HepG2 (cell line): ENCODE data around the gene LITAFD. TPM values are rescaled to one million over a fixed set of nuclear protein-coding genes. Genes with fewer than 3 reads are reported as not detected.
A peak's percentile ranks its signal among the peaks of the same experiment; 100 is the strongest.

ENCODE experiments used
- ATAC-seq: fragments of 200-7000 bp; cut with Tn5 transposase; 3 replicates; pipeline ENCODE4 v1.9.1; 2020; ENCODE audit warnings: mild to moderate bottlenecking, moderate library complexity
- BruUV-seq: library from RNA; stranded (reverse); fragments of 400-500 nt; replicated peaks from 2 replicates; lab custom pipeline; 2021; lab: Mats Ljungman, UMichigan
- CTCF ChIA-PET: fragments of 300-600 bp; formaldehyde crosslinking; extraction: SDS; loops from one replicate; lab custom pipeline; 2021; ENCODE audit warnings: low total read pairs, inconsistent platforms, low intra/inter-chr PET ratio; lab: Yijun Ruan, JAX
- POLR2A ChIA-PET: fragments of 350-600 bp; sonication (Branson Sonifier 250); formaldehyde crosslinking; loops from one replicate; lab custom pipeline; 2020; ENCODE audit warnings: antibody characterized with exemption, inconsistent platforms; lab: Yijun Ruan, JAX
- DNase-seq: peaks from one replicate; pipeline ENCODE4 v3.0.0-alpha.2; 2015; ENCODE audit warnings: low spot score
- FAIRE-seq: peaks from 3 replicates; lab custom pipeline; 2011; peaks lifted over from hg19 to GRCh38; lab: Jason Lieb, UNC
- H2AFZ ChIP-seq: one replicate; pipeline ENCODE4 v1.6.1; 2011; ENCODE audit warnings: low read length, inconsistent platforms
- H3K27ac ChIP-seq: fragments of 300-600 bp; 3 replicates; pipeline ENCODE4 v1.8.0; 2011; ENCODE audit warnings: mixed run types, mild to moderate bottlenecking, mixed read lengths, low read length, inconsistent platforms; ENCODE audit not compliant: insufficient read depth; ENCODE audit errors: extremely low read length
- H3K27me3 ChIP-seq, 2 experiments: fragments of 200-600 bp in 1 of 2; 2 replicates in 1 of 2; 3 replicates in 1 of 2; pipeline versions ENCODE4 v1.6.0 to v1.8.0; 2011; ENCODE audit warnings: low read length in 2 of 2, mild to moderate bottlenecking in 2 of 2, moderate library complexity in 2 of 2, inconsistent platforms in 1 of 2; ENCODE audit not compliant: insufficient read depth in 2 of 2, control insufficient read depth in 1 of 2
- H3K36me3 ChIP-seq, 2 experiments: fragments of 200-600 bp in 1 of 2; replicated peaks in 1 of 2; 2 replicates in 1 of 2; 3 replicates in 1 of 2; pipeline versions ENCODE4 v1.5.1 to v1.8.0; 2011; ENCODE audit warnings: low read length in 2 of 2, inconsistent platforms in 1 of 2; ENCODE audit not compliant: insufficient read depth in 2 of 2, control insufficient read depth in 1 of 2
- H3K4me1 ChIP-seq: 2 replicates; pipeline ENCODE4 v1.5.1; 2012; ENCODE audit warnings: low read length, inconsistent platforms; ENCODE audit not compliant: insufficient read depth
- H3K4me2 ChIP-seq: 2 replicates; pipeline ENCODE4 v1.6.0; 2011; ENCODE audit warnings: low read depth, low read length, inconsistent platforms
- H3K4me3 ChIP-seq, 3 experiments: fragments of 200-600 bp in 1 of 3; sonication (generic), shearing (Covaris generic) in 1 of 3; replicated peaks in 1 of 3; 2 replicates each; pipeline ENCODE4 v1.5.1; 2011 to 2016; ENCODE audit warnings: low read length in 3 of 3, inconsistent platforms in 2 of 3, low read depth in 2 of 3, mild to moderate bottlenecking in 2 of 3, control low read depth in 1 of 3, mixed read lengths in 1 of 3; ENCODE audit not compliant: insufficient read depth in 1 of 3
- H3K79me2 ChIP-seq: one replicate; pipeline ENCODE4 v1.6.1; 2011; ENCODE audit warnings: low read length, inconsistent platforms; ENCODE audit not compliant: insufficient read depth
- H3K9ac ChIP-seq: 2 replicates; pipeline ENCODE4 v1.6.0; 2011; ENCODE audit warnings: mild to moderate bottlenecking, low read depth, low read length, inconsistent platforms; ENCODE audit not compliant: insufficient read depth
- H3K9me3 ChIP-seq: 2 replicates; pipeline ENCODE4 v1.5.1; 2012; ENCODE audit warnings: mild to moderate bottlenecking, low read length
- H4K20me1 ChIP-seq: 2 replicates; pipeline ENCODE4 v1.6.0; 2011; ENCODE audit warnings: inconsistent platforms, mild to moderate bottlenecking, low read length, moderate library complexity; ENCODE audit not compliant: insufficient read depth
- KIAA2018 ChIP-seq: sonication (generic); formaldehyde crosslinking; IDR thresholded peaks from 2 replicates; pipeline ENCODE4 v1.5.0; 2020; ENCODE audit warnings: mild to moderate bottlenecking, missing genetic modification reagents, borderline replicate concordance
- LCORL ChIP-seq, 2 experiments: fragments of 450-650 bp in 1 of 2; sonication (generic) in 1 of 2; formaldehyde crosslinking in 1 of 2; IDR thresholded peaks; 2 replicates each; pipeline versions ENCODE4 v1.5.0 to v1.6.1; 2017 to 2020; ENCODE audit warnings: antibody characterized with exemption in 1 of 2, missing genetic modification reagents in 1 of 2
- RBM22 ChIP-seq: fragments of 200-400 bp; formaldehyde crosslinking; optimal IDR thresholded peaks from 2 replicates; pipeline ENCODE3; 2017; ENCODE audit warnings: mild to moderate bottlenecking, low read length, moderate library complexity
- ZNF749 ChIP-seq: sonication (generic); formaldehyde crosslinking; IDR thresholded peaks from 2 replicates; pipeline ENCODE4 v1.8.0; 2022; ENCODE audit warnings: mild to moderate bottlenecking, missing genetic modification reagents, moderate library complexity, borderline replicate concordance
- WGBS: methylation state at CpG from one replicate; pipeline ENCODE4 v1.1.6; 2017; ENCODE audit warnings: low lambda C conversion rate; 5-methylcytosine and 5-hydroxymethylcytosine counted together
- in situ Hi-C: cut with HindIII; loops from 2 replicates; pipeline ENCODE4 v1.10.0; 2017; ENCODE audit warnings: low pct_unique_long_range_greater_than_20kb; ENCODE audit not compliant: extremely low pct_ligation_motif_present
- intact Hi-C: fragments of 100-400 bp; cut with micrococcal nuclease; formaldehyde crosslinking; loops from one replicate; pipeline ENCODE4 v1.10.0; 2022; ENCODE audit not compliant: unreplicated experiment
- polyA plus RNA-seq, 8 experiments: library from polyadenylated mRNA; depleted of rRNA in 3 of 8; stranded (reverse) in 7 of 8; unstranded in 1 of 8; fragments of >200 nt; fragmentation: Illumina TruSeq in 4 of 8; extraction: Trizol in 4 of 8; gene quantifications; 2 replicates each; pipeline versions ENCODE4 v1.2.1 to v1.2.3, GENCODE V29; 2011 to 2016; ENCODE audit warnings: low read depth in 4 of 8, missing spikeins in 1 of 8, mixed read lengths in 1 of 8; ENCODE audit not compliant: insufficient read depth in 1 of 8
- total RNA-seq, 5 experiments: library from RNA; depleted of rRNA; stranded (reverse); fragments of >200 nt; fragmentation: Illumina TruSeq; extraction: Trizol; gene quantifications; 2 replicates each; pipeline ENCODE4 v1.2.3, GENCODE V29; 2016; ENCODE audit warnings: low read depth in 1 of 5
- TF ChIP-seq, protein P1 (sequence below): sonication (generic); formaldehyde crosslinking; IDR thresholded peaks from 2 replicates; pipeline ENCODE4 v1.4.0; 2020; ENCODE audit warnings: missing genetic modification reagents, mild to moderate bottlenecking, borderline replicate concordance

Gene LITAFD
- total and polyA plus RNA-seq, 2 of the 13 experiments (the other 11 are each of a cell fraction or from before 2014, with no cell fraction given): not detected

GRCh38 chr16:8893426-8893825, 11.3 kb downstream of the LITAFD start:
- H3K36me3 ChIP-seq: peaks cover 66 to 77% of the 10 kb centered on the region in 2 experiments
- no peaks in the 10 kb centered on the region for H3K79me2 ChIP-seq
- no peaks in the 10 kb centered on the region for H3K27me3 ChIP-seq
- no peak overlapping the region for H3K27ac ChIP-seq
- no peaks in the 10 kb centered on the region for H4K20me1 ChIP-seq
- in situ Hi-C loops (loop anchor here (25.0 kb wide), 1 partner anchor 231 kb away; the partner anchor contains the start of gene ABAT), intact Hi-C loops (no loop called here)
- no peak overlapping the region for H2AFZ ChIP-seq
- no peak overlapping the region for H3K4me3 ChIP-seq
- FAIRE-seq: no peak
- POLR2A ChIA-PET: interaction anchor here (1.1 kb wide), 1 partner anchor 45 kb away, joined by 3 read pairs; no protein-coding TSS in a partner anchor
- no peak overlapping the region for H3K4me2 ChIP-seq
- CTCF ChIA-PET: no interaction called here
- DNase-seq: no peak
- no peak overlapping the region for H3K9ac ChIP-seq
- no peaks in the 10 kb centered on the region for H3K4me1 ChIP-seq
- no peak for ATAC-seq
- H3K9me3 ChIP-seq: no peaks in the 10 kb centered on the region
- no peak for TF ChIP-seq LCORL (IDR thresholded peaks at IDR 0.05)
- TF ChIP-seq LCORL (CRISPR knock-in tag; IDR thresholded peaks at IDR 0.05): no peak
- TF ChIP-seq RBM22: peak; percentile 6
- TF ChIP-seq KIAA2018 (CRISPR knock-in tag): no peak
- TF ChIP-seq, protein P1, sequence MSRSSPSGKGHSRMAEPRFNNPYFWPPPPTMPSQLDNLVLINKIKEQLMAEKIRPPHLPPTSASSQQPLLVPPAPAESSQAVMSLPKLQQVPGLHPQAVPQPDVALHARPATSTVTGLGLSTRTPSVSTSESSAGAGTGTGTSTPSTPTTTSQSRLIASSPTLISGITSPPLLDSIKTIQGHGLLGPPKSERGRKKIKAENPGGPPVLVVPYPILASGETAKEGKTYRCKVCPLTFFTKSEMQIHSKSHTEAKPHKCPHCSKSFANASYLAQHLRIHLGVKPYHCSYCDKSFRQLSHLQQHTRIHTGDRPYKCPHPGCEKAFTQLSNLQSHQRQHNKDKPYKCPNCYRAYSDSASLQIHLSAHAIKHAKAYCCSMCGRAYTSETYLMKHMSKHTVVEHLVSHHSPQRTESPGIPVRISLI (CRISPR knock-in tag): no peak
- TF ChIP-seq ZNF749 (CRISPR knock-in tag): no peak
- TF ChIP-seq, all 625 proteins: peak for 1
- BruUV-seq: TSS peak; percentile 8
- 95% methylated on average over 9 of the region's 9 CpGs for WGBS
